GM12878 (cell line): ENCODE measurements around the gene NHEJ1. TPM values are rescaled to one million over a fixed set of nuclear protein-coding genes. Genes with fewer than 3 reads are reported as not detected.
A peak's percentile ranks its signal among the peaks of the same experiment; 100 is the strongest.

Source experiments
- ASH2L ChIP-seq: fragments of 300-600, 200-600 bp; sonication (generic); IDR thresholded peaks from 2 replicates; pipeline ENCODE4 v1.6.1; 2017; ENCODE audit warnings: low read depth, mild to moderate bottlenecking, borderline replicate concordance
- CHD1 ChIP-seq: IDR thresholded peaks from 2 replicates; pipeline ENCODE4 v1.6.1; 2012; ENCODE audit warnings: low read depth, low read length, improper control_type of control experiment
- CHD2 ChIP-seq: IDR thresholded peaks from 2 replicates; pipeline ENCODE4 v1.6.1; 2011; ENCODE audit warnings: low read depth, low read length, improper control_type of control experiment, borderline replicate concordance
- CREB1 ChIP-seq: IDR thresholded peaks from 2 replicates; pipeline ENCODE4 v1.6.1; 2012; ENCODE audit warnings: low read depth, mild to moderate bottlenecking, inconsistent platforms
- EP300 ChIP-seq, 2 experiments: fragments of 150-350 bp in 1 of 2; IDR thresholded peaks; 2 replicates each; pipeline ENCODE4 v1.6.1; 2011 to 2012; ENCODE audit warnings: low read depth in 2 of 2, low read length in 2 of 2, borderline replicate concordance in 1 of 2, improper control_type of control experiment in 1 of 2, inconsistent platforms in 1 of 2; ENCODE audit not compliant: control insufficient read depth in 1 of 2
- ETV6 ChIP-seq, 2 experiments: fragments of 450-650 bp in 1 of 2; IDR thresholded peaks in 1 of 2; conservative IDR thresholded peaks in 1 of 2; 2 replicates each; pipeline ENCODE4 v1.6.1; 2014; ENCODE audit warnings: antibody characterized with exemption in 1 of 2, borderline replicate concordance in 1 of 2, low read depth in 1 of 2, mild to moderate bottlenecking in 1 of 2, moderate library complexity in 1 of 2
- EZH2 ChIP-seq: IDR thresholded peaks from 2 replicates; pipeline ENCODE4 v1.6.1; 2012; ENCODE audit warnings: low read depth, mild to moderate bottlenecking, control low read depth, inconsistent platforms, low read length, borderline replicate concordance; ENCODE audit not compliant: control insufficient read depth
- FOXK2 ChIP-seq: fragments of 450-650 bp; IDR thresholded peaks from 2 replicates; pipeline ENCODE4 v1.6.1; 2017; ENCODE audit warnings: mild to moderate bottlenecking, moderate library complexity
- GABPA ChIP-seq: IDR thresholded peaks from 2 replicates; pipeline ENCODE4 v1.6.1; 2014; ENCODE audit warnings: antibody characterized with exemption, low read depth, mild to moderate bottlenecking, inconsistent platforms
- JUND ChIP-seq: IDR thresholded peaks from 2 replicates; pipeline ENCODE4 v1.6.1; 2012; ENCODE audit warnings: low read depth, mild to moderate bottlenecking, low read length, improper control_type of control experiment, moderate library complexity
- MEF2B ChIP-seq: fragments of 450-650 bp; IDR thresholded peaks from 2 replicates; pipeline ENCODE4 v1.6.1; 2018; ENCODE audit warnings: mild to moderate bottlenecking, moderate library complexity; ENCODE audit not compliant: partially characterized antibody, poor library complexity, severe bottlenecking
- MXI1 ChIP-seq: fragments of 150-350 bp; IDR thresholded peaks from 2 replicates; pipeline ENCODE4 v1.6.1; 2011; ENCODE audit warnings: low read depth, mild to moderate bottlenecking, inconsistent platforms, low read length, improper control_type of control experiment
- MYC ChIP-seq: IDR thresholded peaks from 2 replicates; pipeline ENCODE4 v1.6.1; 2011; ENCODE audit warnings: mild to moderate bottlenecking, low read length, moderate library complexity, inconsistent platforms; ENCODE audit not compliant: insufficient read depth, insufficient replicate concordance, insufficient read length, severe bottlenecking
- PAX5 ChIP-seq: IDR thresholded peaks from 2 replicates; pipeline ENCODE4 v1.6.1; 2011; ENCODE audit warnings: low read depth, low read length, borderline replicate concordance
- PML ChIP-seq: IDR thresholded peaks from 2 replicates; pipeline ENCODE4 v1.6.1; 2012; ENCODE audit warnings: low read length, inconsistent platforms
- POU2F2 ChIP-seq: IDR thresholded peaks from 3 replicates; pipeline ENCODE4 v1.6.1; 2011; ENCODE audit warnings: low read depth, mild to moderate bottlenecking, low read length, borderline replicate concordance
- RB1 ChIP-seq: fragments of 450-650 bp; formaldehyde crosslinking; IDR thresholded peaks from 2 replicates; pipeline ENCODE4 v1.6.1; 2017; ENCODE audit warnings: mild to moderate bottlenecking, borderline replicate concordance
- SMARCA5 ChIP-seq: fragments of 450-650 bp; IDR thresholded peaks from 2 replicates; pipeline ENCODE4 v1.6.1; 2017; ENCODE audit warnings: mild to moderate bottlenecking
- SP1 ChIP-seq: IDR thresholded peaks from one replicate; pipeline ENCODE4 v1.6.1; 2011; ENCODE audit warnings: low read depth, low read length
- SUPT20H ChIP-seq: IDR thresholded peaks from 2 replicates; pipeline ENCODE4 v1.6.1; 2011; ENCODE audit warnings: low read depth, mild to moderate bottlenecking, low read length, moderate library complexity, borderline replicate concordance; ENCODE audit not compliant: control insufficient read depth
- YBX1 ChIP-seq: fragments of 450-650 bp; IDR thresholded peaks from 2 replicates; pipeline ENCODE4 v1.6.1; 2016; ENCODE audit warnings: antibody characterized with exemption
- ZSCAN29 ChIP-seq: fragments of 450-650 bp; IDR thresholded peaks from 2 replicates; pipeline ENCODE4 v1.6.1; 2017; ENCODE audit warnings: mild to moderate bottlenecking, moderate library complexity
- polyA plus RNA-seq, 11 experiments: library from polyadenylated mRNA; depleted of rRNA in 4 of 11; unstranded in 6 of 11; stranded (reverse) in 5 of 11; fragments of >200 nt; fragmentation: Nextera tagmentation in 4 of 11; fragmentation: Illumina TruSeq in 1 of 11; extraction: Ambion mirVana in 4 of 11; extraction: Trizol in 1 of 11; gene quantifications; 1 replicate in 1 of 11; 2 replicates in 10 of 11; pipeline versions ENCODE4 v1.2.1 to v1.2.3, GENCODE V29; 2011 to 2016; ENCODE audit warnings: inconsistent platforms in 2 of 11, missing spikeins in 2 of 11, low read depth in 1 of 11
- total RNA-seq, 4 experiments: library from RNA; depleted of rRNA in 3 of 4; stranded (reverse); fragments of >200 nt in 3 of 4; fragmentation: Illumina TruSeq in 1 of 4; extraction: Trizol in 1 of 4; gene quantifications; 2 replicates each; pipeline versions ENCODE4 v1.2.1 to v1.2.3, GENCODE V29; 2013 to 2021
- TF ChIP-seq, protein P1 (sequence below): IDR thresholded peaks from 2 replicates; pipeline ENCODE4 v1.6.1; 2011; ENCODE audit warnings: mild to moderate bottlenecking, low read depth, low read length, moderate library complexity; ENCODE audit not compliant: insufficient replicate concordance
- TF ChIP-seq, protein P2 (sequence below): IDR thresholded peaks from 2 replicates; pipeline ENCODE4 v1.6.1; 2012; ENCODE audit warnings: low read depth, low read length, improper control_type of control experiment
- TF ChIP-seq, protein P3 (sequence below): IDR thresholded peaks from 2 replicates; pipeline ENCODE4 v1.6.1; 2012; ENCODE audit warnings: mild to moderate bottlenecking, low read depth, low read length

NHEJ1 gene
- total and polyA plus RNA-seq, 10 of the 15 experiments (the other 5 are each of a cell fraction or from before 2014, with no cell fraction given), result 11.8 to 20.2 (median 17.0) TPM

DNA sequence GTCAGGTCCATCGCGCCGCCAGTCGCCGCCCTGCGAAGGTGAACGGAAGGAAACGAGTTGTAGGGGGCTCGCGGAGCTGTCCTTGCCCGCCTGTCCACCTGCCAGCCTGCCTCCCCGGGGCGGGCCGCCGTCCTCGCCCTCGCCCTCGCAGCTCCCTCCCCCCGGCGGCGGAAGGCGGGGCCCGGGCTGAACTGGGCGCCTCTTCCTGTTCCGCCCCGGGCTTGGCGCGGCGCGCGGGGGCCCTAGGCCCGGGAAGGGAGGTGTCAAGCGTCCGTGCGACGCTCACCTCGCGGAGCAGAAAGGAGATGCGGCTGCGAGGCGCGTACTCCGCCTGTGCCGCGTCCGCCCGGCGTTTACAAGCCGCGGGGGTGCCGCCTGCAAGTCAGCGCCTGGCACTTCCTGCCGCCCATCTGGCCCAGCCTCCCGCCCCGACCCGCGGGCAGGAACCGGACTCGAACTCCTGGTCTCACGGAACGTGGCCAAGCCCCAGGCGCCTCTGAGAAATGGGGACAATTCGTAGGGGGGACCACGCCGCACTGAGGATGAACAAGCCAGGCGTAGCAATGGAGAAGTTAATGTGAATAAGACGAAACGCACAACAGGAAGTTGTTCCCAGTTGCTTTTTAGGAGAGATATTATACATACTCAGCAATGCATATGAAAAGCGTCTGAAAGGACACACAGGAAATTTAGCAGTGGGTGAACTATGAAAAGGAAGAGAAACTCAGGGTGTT is 16.4 kb upstream of the NHEJ1 start, which contains the start of gene CNPPD1 (continued):
- no peak for TF ChIP-seq EZH2
- TF ChIP-seq GABPA, result peak; percentile 69
- TF ChIP-seq, protein P1, sequence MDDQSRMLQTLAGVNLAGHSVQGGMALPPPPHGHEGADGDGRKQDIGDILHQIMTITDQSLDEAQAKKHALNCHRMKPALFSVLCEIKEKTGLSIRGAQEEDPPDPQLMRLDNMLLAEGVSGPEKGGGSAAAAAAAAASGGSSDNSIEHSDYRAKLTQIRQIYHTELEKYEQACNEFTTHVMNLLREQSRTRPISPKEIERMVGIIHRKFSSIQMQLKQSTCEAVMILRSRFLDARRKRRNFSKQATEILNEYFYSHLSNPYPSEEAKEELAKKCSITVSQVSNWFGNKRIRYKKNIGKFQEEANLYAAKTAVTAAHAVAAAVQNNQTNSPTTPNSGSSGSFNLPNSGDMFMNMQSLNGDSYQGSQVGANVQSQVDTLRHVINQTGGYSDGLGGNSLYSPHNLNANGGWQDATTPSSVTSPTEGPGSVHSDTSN, result peak; percentile 19
- TF ChIP-seq MYC, result peak; percentile 63
- no peak for TF ChIP-seq YBX1
- no peak for TF ChIP-seq JUND
- 0 out of 3 replicates have a peak, but pooled peaks have one; percentile 42 for TF ChIP-seq POU2F2
- TF ChIP-seq CREB1, result peak; percentile 58; the same call in 1 of the 2 replicates
- peak; percentile 57 for TF ChIP-seq MEF2B
- TF ChIP-seq PAX5, result 0 out of 2 replicates have a peak, but pooled peaks have one; percentile 7
- TF ChIP-seq MXI1, result peak; percentile 63
- TF ChIP-seq CHD2, result 0 out of 2 replicates have a peak, but pooled peaks have one; percentile 36
- TF ChIP-seq ETV6 (conservative IDR thresholded peaks at IDR 0.05 in 1 of 2, IDR thresholded peaks at IDR 0.05 in 1 of 2; ENCODE audit: borderline replicate concordance in 1 of 2, low read depth in 1 of 2), result peak in 1 of 2 experiments; percentile 18; a peak in 1 of 4 replicates
- TF ChIP-seq PML, result 0 out of 2 replicates have a peak, but pooled peaks have one; percentile 43
- 0 out of 2 replicates have a peak, but pooled peaks have one; percentile 60 for TF ChIP-seq SMARCA5
- no peak for TF ChIP-seq ASH2L
- peak; percentile 47; the same call in 1 of the 2 replicates for TF ChIP-seq FOXK2
- no peak for TF ChIP-seq SUPT20H
- TF ChIP-seq RB1, result peak; percentile 82; the same call in 1 of the 2 replicates
- TF ChIP-seq EP300 (IDR thresholded peaks at IDR 0.05; ENCODE audit: borderline replicate concordance in 1 of 2, control insufficient read depth in 1 of 2, low read depth in 2 of 2, low read length in 2 of 2), result no peak
- TF ChIP-seq CHD1, result no peak
- TF ChIP-seq, protein P2, sequence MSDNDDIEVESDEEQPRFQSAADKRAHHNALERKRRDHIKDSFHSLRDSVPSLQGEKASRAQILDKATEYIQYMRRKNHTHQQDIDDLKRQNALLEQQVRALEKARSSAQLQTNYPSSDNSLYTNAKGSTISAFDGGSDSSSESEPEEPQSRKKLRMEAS, result peak; percentile 84
- no peak for TF ChIP-seq SP1
- TF ChIP-seq, protein P3, sequence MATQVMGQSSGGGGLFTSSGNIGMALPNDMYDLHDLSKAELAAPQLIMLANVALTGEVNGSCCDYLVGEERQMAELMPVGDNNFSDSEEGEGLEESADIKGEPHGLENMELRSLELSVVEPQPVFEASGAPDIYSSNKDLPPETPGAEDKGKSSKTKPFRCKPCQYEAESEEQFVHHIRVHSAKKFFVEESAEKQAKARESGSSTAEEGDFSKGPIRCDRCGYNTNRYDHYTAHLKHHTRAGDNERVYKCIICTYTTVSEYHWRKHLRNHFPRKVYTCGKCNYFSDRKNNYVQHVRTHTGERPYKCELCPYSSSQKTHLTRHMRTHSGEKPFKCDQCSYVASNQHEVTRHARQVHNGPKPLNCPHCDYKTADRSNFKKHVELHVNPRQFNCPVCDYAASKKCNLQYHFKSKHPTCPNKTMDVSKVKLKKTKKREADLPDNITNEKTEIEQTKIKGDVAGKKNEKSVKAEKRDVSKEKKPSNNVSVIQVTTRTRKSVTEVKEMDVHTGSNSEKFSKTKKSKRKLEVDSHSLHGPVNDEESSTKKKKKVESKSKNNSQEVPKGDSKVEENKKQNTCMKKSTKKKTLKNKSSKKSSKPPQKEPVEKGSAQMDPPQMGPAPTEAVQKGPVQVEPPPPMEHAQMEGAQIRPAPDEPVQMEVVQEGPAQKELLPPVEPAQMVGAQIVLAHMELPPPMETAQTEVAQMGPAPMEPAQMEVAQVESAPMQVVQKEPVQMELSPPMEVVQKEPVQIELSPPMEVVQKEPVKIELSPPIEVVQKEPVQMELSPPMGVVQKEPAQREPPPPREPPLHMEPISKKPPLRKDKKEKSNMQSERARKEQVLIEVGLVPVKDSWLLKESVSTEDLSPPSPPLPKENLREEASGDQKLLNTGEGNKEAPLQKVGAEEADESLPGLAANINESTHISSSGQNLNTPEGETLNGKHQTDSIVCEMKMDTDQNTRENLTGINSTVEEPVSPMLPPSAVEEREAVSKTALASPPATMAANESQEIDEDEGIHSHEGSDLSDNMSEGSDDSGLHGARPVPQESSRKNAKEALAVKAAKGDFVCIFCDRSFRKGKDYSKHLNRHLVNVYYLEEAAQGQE, result no peak
- TF ChIP-seq ZSCAN29, result peak; percentile 47; the same call in 1 of the 2 replicates
